GM03348 (cell line): Measurements from ENCODE around the gene FBXW12.

Experiments
- DNase-seq: peaks from one replicate; pipeline ENCODE4 v3.0.0; 2012; ENCODE audit warnings: low spot score

The FBXW12 gene

GRCh38 chr3:48408823-48409281, 36.8 kb downstream of the FBXW12 start:
- no peak for DNase-seq

GRCh38 chr3:48409291-48410201, 37.5 kb downstream of the FBXW12 start:
- no peak for DNase-seq

- DNase-seq: no peak
Observed at GRCh38 chr3:48410205-48411040, 38.4 kb downstream of the FBXW12 start.

- no peak for DNase-seq
Observed at GRCh38 chr3:48411041-48411588, 39.1 kb downstream of the FBXW12 start.

- no peak for DNase-seq
Observed at GRCh38 chr3:48411606-48412374, 39.8 kb downstream of the FBXW12 start.

- DNase-seq: no peak
Observed at GRCh38 chr3:48412375-48413001, 40.5 kb downstream of the FBXW12 start.

GRCh38 chr3:48413086-48413485, 41.1 kb downstream of the FBXW12 start:
- DNase-seq: no peak

GRCh38 chr3:48413611-48414010, 41.6 kb downstream of the FBXW12 start:
- no peak for DNase-seq

GRCh38 chr3:48414376-48415250, 42.6 kb downstream of the FBXW12 start:
- DNase-seq: no peak

GRCh38 chr3:48415251-48415953, 43.4 kb downstream of the FBXW12 start:
- DNase-seq: no peak

- no peak for DNase-seq
Observed at GRCh38 chr3:48416091-48416505, 44.1 kb downstream of the FBXW12 start.

- DNase-seq: no peak
Observed at GRCh38 chr3:48416546-48416945, 44.5 kb downstream of the FBXW12 start.

- DNase-seq: no peak
Observed at GRCh38 chr3:48417529-48418108, 45.6 kb downstream of the FBXW12 start.

- no peak for DNase-seq
Observed at GRCh38 chr3:48418140-48418539, 46.1 kb downstream of the FBXW12 start.

- no peak for DNase-seq
Observed at GRCh38 chr3:48418651-48419050, 46.6 kb downstream of the FBXW12 start.

- no peak for DNase-seq
Observed at GRCh38 chr3:48419149-48419548, 47.1 kb downstream of the FBXW12 start.

- DNase-seq: no peak
Observed at GRCh38 chr3:48419597-48419996, 47.6 kb downstream of the FBXW12 start.

- no peak for DNase-seq
Observed at GRCh38 chr3:48420561-48420960, 48.5 kb downstream of the FBXW12 start.

GRCh38 chr3:48422272-48422671, 50.3 kb downstream of the FBXW12 start:
- no peak for DNase-seq
